Nephron (organoid): Measurements from ENCODE around the gene TMA7B.

ENCODE experiments used
- H3K27ac Mint-ChIP-seq, 3 experiments: 2 replicates each; pipeline ENCODE4 v1.8.0; 2020; ENCODE audit warnings: mixed read lengths in 3 of 3, mild to moderate bottlenecking in 2 of 3, moderate library complexity in 1 of 3
- H3K27me3 Mint-ChIP-seq: 2 replicates; pipeline ENCODE4 v1.8.0; 2021; ENCODE audit warnings: low read depth, mild to moderate bottlenecking, moderate library complexity, mixed read lengths
- H3K36me3 Mint-ChIP-seq: 2 replicates; pipeline ENCODE4 v1.8.0; 2020; ENCODE audit warnings: low read depth, mixed read lengths
- H3K4me1 Mint-ChIP-seq: 2 replicates; pipeline ENCODE4 v1.8.0; 2020; ENCODE audit warnings: mixed read lengths
- H3K4me3 Mint-ChIP-seq, 3 experiments: 2 replicates each; pipeline ENCODE4 v1.8.0; 2020; ENCODE audit warnings: mild to moderate bottlenecking in 3 of 3, mixed read lengths in 3 of 3, moderate library complexity in 2 of 3
- H3K9me3 Mint-ChIP-seq: 2 replicates; pipeline ENCODE4 v1.8.0; 2020; ENCODE audit warnings: mixed read lengths
- CTCF ChIP-seq, 3 experiments: fragments of 200-600 bp; sonication (generic); IDR thresholded peaks; one replicate each; pipeline ENCODE4 v1.5.0; 2021; ENCODE audit warnings: antibody characterized with exemption in 3 of 3; ENCODE audit not compliant: unreplicated experiment in 3 of 3

TMA7B gene

GRCh38 chr22:40010746-40011145 is 50.5 kb downstream of the TMA7B start:
- TF ChIP-seq CTCF (IDR thresholded peaks at IDR 0.05; ENCODE audit: unreplicated experiment in 3 of 3) = no peak
- peaks cover 47% of the 10 kb centered on the region for H3K27me3 Mint-ChIP-seq
- H3K27ac Mint-ChIP-seq = no peak overlapping the region
- H3K9me3 Mint-ChIP-seq = no peaks in the 10 kb centered on the region
- no peaks in the 10 kb centered on the region for H3K36me3 Mint-ChIP-seq
- H3K4me1 Mint-ChIP-seq = peaks cover 16% of the 10 kb centered on the region
- H3K4me3 Mint-ChIP-seq = no peak overlapping the region
